NOMO-1 (cell line): Measurements from ENCODE around the gene AIFM2.

Experiments
- DNase-seq, 2 experiments: peaks; one replicate each; lab custom pipeline; 2025; ENCODE audit not compliant: unreplicated experiment in 2 of 2; lab: John Stamatoyannopoulos, UW

AIFM2 gene

DNA sequence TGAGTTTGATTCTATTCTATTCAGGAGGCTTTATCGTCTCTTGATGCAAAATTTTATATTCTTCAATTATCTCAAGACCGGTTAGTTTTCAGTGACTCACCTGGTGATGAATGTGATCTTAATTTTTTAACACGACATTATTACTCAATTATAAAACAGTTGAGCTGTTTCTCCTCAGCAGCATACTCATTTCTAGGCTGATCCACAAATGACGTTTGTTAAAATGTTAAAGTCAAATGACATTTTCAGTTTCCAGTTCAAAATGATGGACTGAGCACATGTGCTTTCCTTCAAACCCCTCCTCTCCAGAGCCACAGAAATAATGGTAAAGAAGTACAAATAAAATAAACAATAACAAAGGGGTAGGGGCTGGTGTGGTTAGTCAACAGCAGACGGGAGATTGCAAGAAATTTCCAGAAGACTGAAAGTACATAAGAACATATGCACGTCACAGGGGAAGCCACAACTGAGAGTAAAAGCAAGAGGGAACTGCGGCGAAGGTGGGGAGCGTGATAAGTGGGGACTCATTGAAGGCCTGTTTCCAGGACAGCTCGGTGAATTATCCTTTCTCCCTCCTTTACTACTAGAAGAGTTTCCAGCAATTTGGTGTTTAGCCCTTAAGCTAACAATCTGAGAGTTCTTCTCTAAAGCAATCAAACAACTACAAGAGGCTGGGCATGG lies 69.1 kb downstream of the AIFM2 start:
- DNase-seq, result no peak
